Neural crest cell (in vitro differentiated cells): ENCODE data around the gene RASA2. TPM values are rescaled to one million over a fixed set of nuclear protein-coding genes. Genes with fewer than 3 reads are reported as not detected.
"Not testable (repeated sequence)": the region's sequence is repeated elsewhere in the genome, so short reads cannot be mapped to it uniquely, and the experiment has no call there.

Source experiments
- DNase-seq: peaks from one replicate; pipeline ENCODE4 v3.0.0; 2021; ENCODE audit warnings: low read depth, mixed read lengths, low spot score
- H3K27ac Mint-ChIP-seq: one replicate; pipeline ENCODE4 v1.8.0; 2021; ENCODE audit warnings: mild to moderate bottlenecking, mixed read lengths; ENCODE audit not compliant: unreplicated experiment
- H3K27me3 Mint-ChIP-seq: 2 replicates; pipeline ENCODE4 v1.8.0; 2021; ENCODE audit warnings: low read depth, mild to moderate bottlenecking, mixed read lengths
- H3K36me3 Mint-ChIP-seq: 2 replicates; pipeline ENCODE4 v1.8.0; 2021; ENCODE audit warnings: low read depth, mild to moderate bottlenecking, mixed read lengths
- H3K4me1 Mint-ChIP-seq: 2 replicates; pipeline ENCODE4 v1.8.0; 2021; ENCODE audit warnings: mixed read lengths
- H3K4me3 Mint-ChIP-seq: one replicate; pipeline ENCODE4 v1.8.0; 2021; ENCODE audit warnings: mild to moderate bottlenecking, mixed read lengths
- H3K9me3 Mint-ChIP-seq: 2 replicates; pipeline ENCODE4 v1.8.0; 2021; ENCODE audit warnings: mixed read lengths
- total RNA-seq: library from RNA; stranded (reverse); gene quantifications from 2 replicates; pipeline ENCODE4 v1.2.1, GENCODE V29; 2021
- TF ChIP-seq, protein P1 (sequence below): fragments of 200-600 bp; sonication (generic); conservative IDR thresholded peaks from 2 replicates; pipeline ENCODE4 v1.5.0; 2021; ENCODE audit warnings: antibody characterized with exemption, mild to moderate bottlenecking

Gene RASA2
- total RNA-seq, 1 donor from 2014 or later: 19.2 TPM

DNA sequence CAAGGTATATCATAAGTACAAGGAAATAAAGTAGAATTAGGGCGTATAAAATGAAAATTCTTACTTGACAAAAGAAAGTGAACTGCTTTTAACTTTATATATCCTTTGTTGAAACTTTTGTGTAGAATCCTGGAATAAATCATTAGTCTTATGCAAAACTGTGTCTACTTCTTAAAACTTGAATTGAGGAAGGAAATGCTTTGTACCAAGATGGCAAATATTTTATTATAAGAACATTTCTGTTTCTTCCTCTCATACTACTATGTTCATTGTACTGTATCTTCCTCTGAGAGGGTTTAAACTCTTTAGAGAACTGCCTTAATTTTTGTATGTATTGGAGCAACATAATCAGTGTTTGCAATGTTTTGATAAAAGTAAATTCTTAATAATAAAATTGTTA lies 42.0 kb downstream of the RASA2 start:
- TF ChIP-seq, protein P1, sequence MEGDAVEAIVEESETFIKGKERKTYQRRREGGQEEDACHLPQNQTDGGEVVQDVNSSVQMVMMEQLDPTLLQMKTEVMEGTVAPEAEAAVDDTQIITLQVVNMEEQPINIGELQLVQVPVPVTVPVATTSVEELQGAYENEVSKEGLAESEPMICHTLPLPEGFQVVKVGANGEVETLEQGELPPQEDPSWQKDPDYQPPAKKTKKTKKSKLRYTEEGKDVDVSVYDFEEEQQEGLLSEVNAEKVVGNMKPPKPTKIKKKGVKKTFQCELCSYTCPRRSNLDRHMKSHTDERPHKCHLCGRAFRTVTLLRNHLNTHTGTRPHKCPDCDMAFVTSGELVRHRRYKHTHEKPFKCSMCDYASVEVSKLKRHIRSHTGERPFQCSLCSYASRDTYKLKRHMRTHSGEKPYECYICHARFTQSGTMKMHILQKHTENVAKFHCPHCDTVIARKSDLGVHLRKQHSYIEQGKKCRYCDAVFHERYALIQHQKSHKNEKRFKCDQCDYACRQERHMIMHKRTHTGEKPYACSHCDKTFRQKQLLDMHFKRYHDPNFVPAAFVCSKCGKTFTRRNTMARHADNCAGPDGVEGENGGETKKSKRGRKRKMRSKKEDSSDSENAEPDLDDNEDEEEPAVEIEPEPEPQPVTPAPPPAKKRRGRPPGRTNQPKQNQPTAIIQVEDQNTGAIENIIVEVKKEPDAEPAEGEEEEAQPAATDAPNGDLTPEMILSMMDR: no peak
- Mint-ChIP-seq H3K4me1 (peaks cover 6% of the 10 kb centered on the region), H3K9me3 (no peaks in the 10 kb centered on the region), H3K36me3 (peaks cover 7% of the 10 kb centered on the region), H3K27me3 (no peaks in the 10 kb centered on the region), H3K27ac (no peak overlapping the region), H3K4me3 (no peak overlapping the region)
- no peak for DNase-seq

DNA sequence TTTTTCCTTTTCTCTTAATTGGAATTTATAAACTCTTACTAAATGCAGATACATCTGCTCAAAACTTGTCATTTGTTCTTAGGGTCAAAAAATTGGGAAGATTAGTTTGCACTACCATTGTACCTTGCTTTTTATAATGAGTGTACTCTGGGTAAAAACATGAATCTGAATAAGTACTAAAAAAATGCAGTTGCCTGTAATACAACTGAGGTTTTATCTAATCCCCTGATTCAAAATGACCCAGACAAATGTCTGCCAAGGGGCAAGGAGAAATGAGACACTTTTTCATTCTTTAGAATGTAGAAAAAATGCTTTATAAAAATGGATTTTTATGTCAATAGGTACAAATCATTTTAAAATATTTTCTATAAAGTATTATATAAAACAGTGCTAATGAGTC lies 42.4 kb downstream of the RASA2 start:
- TF ChIP-seq, protein P1: no peak
- no peak for DNase-seq
- Mint-ChIP-seq H3K4me1 (peaks cover 6% of the 10 kb centered on the region), H3K27me3 (no peaks in the 10 kb centered on the region), H3K27ac (no peak overlapping the region), H3K9me3 (no peaks in the 10 kb centered on the region), H3K36me3 (peaks cover 10% of the 10 kb centered on the region), H3K4me3 (no peak overlapping the region)

DNA sequence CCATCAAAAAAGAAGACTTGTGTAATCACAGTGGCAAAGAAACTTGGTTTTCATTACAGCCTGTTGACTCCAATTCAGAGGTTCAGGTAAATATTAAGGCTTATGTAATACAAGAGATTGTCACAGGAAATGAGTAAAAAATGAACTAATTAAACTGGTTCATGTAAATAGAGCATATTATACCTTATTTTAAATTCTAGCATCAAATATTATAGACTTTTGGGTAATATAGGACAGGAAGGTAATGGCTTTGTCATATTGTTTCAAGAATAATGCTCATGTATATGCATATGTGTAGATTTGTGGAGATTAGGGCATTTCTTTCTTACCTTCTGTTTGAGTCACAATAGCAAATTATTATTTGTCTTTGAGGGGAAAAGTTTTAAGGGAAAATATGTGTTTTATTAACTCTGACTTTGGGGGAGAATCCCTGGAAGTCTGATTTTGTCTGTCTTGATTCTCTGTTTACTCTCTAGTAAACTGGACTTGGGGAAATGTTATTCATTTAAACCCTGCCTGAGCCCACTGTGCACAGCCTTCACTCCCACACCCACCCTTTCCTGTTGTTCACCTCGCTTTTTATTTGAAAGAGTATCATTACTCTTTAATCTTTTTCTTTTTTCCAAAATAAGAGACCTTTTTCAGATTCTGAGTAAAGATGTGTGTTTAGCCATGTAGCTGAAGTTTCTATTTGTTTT lies 43.0 kb downstream of the RASA2 start:
- no peaks in the 10 kb centered on the region for H3K27me3 Mint-ChIP-seq
- H3K4me3 Mint-ChIP-seq: no peak overlapping the region
- no peaks in the 10 kb centered on the region for H3K9me3 Mint-ChIP-seq
- TF ChIP-seq, protein P1: no peak
- H3K27ac Mint-ChIP-seq: peak overlapping the region; percentile 29
- H3K4me1 Mint-ChIP-seq: peaks cover 6% of the 10 kb centered on the region
- H3K36me3 Mint-ChIP-seq: peaks cover 10% of the 10 kb centered on the region
- DNase-seq: no peak

DNA sequence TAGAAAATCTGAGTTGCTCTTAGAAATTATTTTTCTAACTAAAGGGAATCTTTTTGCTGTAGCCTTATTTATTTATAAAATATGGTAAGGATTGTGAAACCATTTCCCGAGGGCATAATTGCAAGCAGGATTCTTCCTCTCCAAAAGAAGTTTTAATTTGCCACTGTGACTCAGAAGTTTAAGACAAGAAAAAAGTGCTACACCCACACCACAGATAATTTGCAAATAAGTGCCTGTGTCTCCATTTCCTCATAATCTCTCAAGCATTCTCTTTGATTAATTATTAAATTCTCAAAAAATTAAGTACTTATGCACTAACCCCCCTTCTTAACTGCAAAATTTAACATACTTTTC lies 43.6 kb downstream of the RASA2 start:
- Mint-ChIP-seq H3K4me1 (peaks cover 6% of the 10 kb centered on the region), H3K27me3 (no peaks in the 10 kb centered on the region), H3K27ac (no peak overlapping the region), H3K36me3 (peaks cover 12% of the 10 kb centered on the region), H3K9me3 (peaks cover 2% of the 10 kb centered on the region), H3K4me3 (no peak overlapping the region)
- no peak for DNase-seq
- TF ChIP-seq, protein P1: no peak

DNA sequence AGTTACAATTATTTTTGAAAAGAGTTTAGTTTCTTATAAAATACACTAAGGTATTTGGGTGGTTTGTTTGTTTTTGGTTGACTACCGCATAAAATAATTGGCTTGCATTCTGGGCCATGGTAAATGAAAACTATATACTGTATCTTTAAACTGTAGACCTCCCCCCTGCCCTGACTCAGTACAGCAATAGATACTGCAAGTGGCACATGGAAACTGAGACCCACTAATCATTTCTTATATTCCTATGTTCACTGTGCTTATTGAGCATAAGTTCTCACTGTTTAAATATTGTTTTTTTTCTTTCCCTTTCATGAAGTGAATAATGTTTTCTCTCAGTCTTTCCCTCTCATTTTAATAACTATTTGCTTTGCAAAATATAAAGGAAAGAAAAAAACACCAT lies 45.8 kb downstream of the RASA2 start:
- Mint-ChIP-seq H3K36me3 (peaks cover 26% of the 10 kb centered on the region), H3K27me3 (no peaks in the 10 kb centered on the region), H3K9me3 (peaks cover 9% of the 10 kb centered on the region), H3K4me1 (peaks cover 6% of the 10 kb centered on the region), H3K4me3 (no peak overlapping the region), H3K27ac (no peak overlapping the region)
- DNase-seq: no peak
- TF ChIP-seq, protein P1: no peak

DNA sequence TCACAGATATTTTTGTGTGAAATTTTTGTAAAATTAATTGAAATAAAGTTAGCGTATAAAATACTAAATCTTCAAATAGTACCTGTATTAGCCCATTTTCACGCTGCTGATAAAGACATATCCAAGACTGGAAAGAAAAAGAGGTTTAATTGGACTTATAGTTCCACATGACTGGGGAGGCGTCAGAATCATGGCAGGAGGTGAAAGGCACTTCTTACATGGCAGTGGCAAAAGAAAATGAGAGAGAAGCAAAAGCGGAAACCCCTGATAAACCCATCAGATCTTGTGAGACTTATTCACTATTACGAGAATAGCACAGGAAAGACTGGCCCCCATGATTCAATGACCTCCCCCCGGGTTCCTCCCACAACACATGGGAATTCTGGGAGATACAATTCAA lies 49.2 kb downstream of the RASA2 start:
- not testable (repeated sequence) for H3K27me3 Mint-ChIP-seq, H3K9me3 Mint-ChIP-seq, H3K4me1 Mint-ChIP-seq, DNase-seq, H3K27ac Mint-ChIP-seq, H3K4me3 Mint-ChIP-seq
- H3K36me3 Mint-ChIP-seq: peaks cover 29% of the 10 kb centered on the region
